Kidney (tissue), 14 donors: ENCODE data around the gene GTF3C2. TPM values are rescaled to one million over a fixed set of nuclear protein-coding genes. Genes with fewer than 3 reads are reported as not detected.

Experiments
- DNase-seq, 5 donors: peaks; one replicate each; pipeline ENCODE4 v3.0.0-alpha.2; 2013 to 2020
- FAIRE-seq: peaks from 2 replicates; lab custom pipeline; 2012; peaks lifted over from hg19 to GRCh38; lab: Jason Lieb, UNC
- H3K27ac ChIP-seq, 2 donors: one replicate each; pipeline ENCODE4 v1.7.0; 2013; ENCODE audit warnings: low read depth in 2 of 2, low read length in 2 of 2, inconsistent platforms in 1 of 2
- H3K27me3 ChIP-seq: one replicate; pipeline ENCODE4 v1.7.1; 2013; ENCODE audit warnings: low read length, inconsistent platforms; ENCODE audit not compliant: control insufficient read depth, insufficient read depth
- H3K36me3 ChIP-seq, 3 donors: one replicate each; pipeline versions ENCODE4 v1.7.0 to v1.7.1; 2013; ENCODE audit warnings: low read length in 3 of 3, control low read depth in 1 of 3, inconsistent platforms in 1 of 3; ENCODE audit not compliant: insufficient read depth in 3 of 3, control insufficient read depth in 2 of 3
- H3K4me1 ChIP-seq, 3 donors: one replicate each; pipeline versions ENCODE4 v1.7.0 to v1.7.1; 2013; ENCODE audit warnings: low read length in 3 of 3, inconsistent platforms in 1 of 3, low read depth in 1 of 3; ENCODE audit not compliant: control insufficient read depth in 2 of 3, insufficient read depth in 2 of 3
- H3K4me3 ChIP-seq, 3 donors: one replicate each; pipeline versions ENCODE4 v1.7.0 to v1.8.1; 2013; ENCODE audit warnings: low read length in 3 of 3, control low read depth in 1 of 3, inconsistent platforms in 1 of 3
- H3K9ac ChIP-seq, 3 donors: one replicate each; pipeline versions ENCODE4 v1.7.0 to v1.7.1; 2013; ENCODE audit warnings: low read length in 3 of 3, control low read depth in 1 of 3, inconsistent platforms in 1 of 3
- H3K9me3 ChIP-seq, 3 donors: one replicate each; pipeline versions ENCODE4 v1.7.0 to v1.7.1; 2013; ENCODE audit warnings: low read length in 3 of 3, control low read depth in 1 of 3, inconsistent platforms in 1 of 3; ENCODE audit not compliant: control insufficient read depth in 2 of 3, insufficient read depth in 1 of 3
- intact Hi-C: fragments of 100-400 bp; cut with DNase I; formaldehyde crosslinking; loops from one replicate; pipeline ENCODE4 v1.11.1; 2022
- polyA plus RNA-seq: library from polyadenylated mRNA; stranded (reverse); fragments of 350-450 nt; fragmentation: Illumina TruSeq; extraction: RNeasy Lipid Tissue Mini Kit (QIAGEN cat#74804); gene quantifications from one replicate; pipeline ENCODE4 v1.2.3, GENCODE V29; 2014; ENCODE audit warnings: low read depth, low replicate concordance; ENCODE audit not compliant: insufficient read depth
- total RNA-seq: library from RNA; stranded (reverse); fragmentation: NEBNext Ultra II Directional; extraction: Animal tissue kit (Norgen Biotek cat#: 25700); gene quantifications from one replicate; pipeline ENCODE4 v1.2.1, GENCODE V29; 2021
- TF ChIP-seq, protein P1 (sequence below): IDR thresholded peaks from 3 replicates; pipeline ENCODE4 v1.5.1; 2012; ENCODE audit warnings: mild to moderate bottlenecking, moderate library complexity, borderline replicate concordance; ENCODE audit not compliant: insufficient read depth; ENCODE audit errors: extremely low read depth
- donor health status: control.
- donor health status: control.
- donor health status: control.
- donor health status: control.
- donor health status: control.
- donor health status: DM: yes; HTN: yes; CAD: no.
- donor health status: Normal renal cell carcinoma (clear cell type).

GTF3C2 gene
- total and polyA plus RNA-seq, 2 donors from 2014 or later: 38.3 to 59.3 TPM

DNA sequence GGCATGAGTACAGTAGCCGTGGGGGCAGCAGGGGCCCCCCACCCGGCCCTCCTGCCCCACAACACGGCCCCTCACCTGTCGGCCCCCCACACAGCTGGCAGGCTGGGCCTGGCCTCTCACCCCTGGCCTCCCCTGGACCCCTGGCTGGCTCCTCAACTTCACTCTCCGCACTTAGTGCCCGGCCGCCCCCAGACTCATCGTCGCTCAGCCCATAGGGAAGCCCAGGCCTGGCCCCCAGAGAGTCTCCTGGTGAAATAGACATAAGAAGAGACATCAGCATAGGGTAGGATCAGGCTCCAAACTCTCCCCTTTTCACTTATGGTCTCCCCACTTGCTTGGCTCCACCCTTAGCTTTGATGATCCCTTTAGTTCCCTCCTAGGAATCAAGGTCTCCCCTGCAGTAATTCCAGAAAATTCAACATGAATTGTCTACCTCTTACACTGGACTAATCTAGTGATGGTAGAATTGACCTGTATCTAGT, 22.3 kb upstream of the GTF3C2 start:
- peak overlapping the region in 1 of 3 donors; percentile 85 for H3K4me3 ChIP-seq
- H3K9ac ChIP-seq: peak overlapping the region in 1 of 3 donors; percentile 96
- no peak overlapping the region for H3K27ac ChIP-seq
- H3K36me3 ChIP-seq: peaks cover 3 to 50% (median 34%) of the 10 kb centered on the region in 3 donors
- H3K4me1 ChIP-seq: peaks cover 3 to 15% (median 14%) of the 10 kb centered on the region in 3 donors
- DNase-seq (no peak), FAIRE-seq (no peak)
- H3K9me3 ChIP-seq: no peaks in the 10 kb centered on the region
- intact Hi-C loops: no loop called here
- H3K27me3 ChIP-seq: no peaks in the 10 kb centered on the region
- TF ChIP-seq, protein P1, sequence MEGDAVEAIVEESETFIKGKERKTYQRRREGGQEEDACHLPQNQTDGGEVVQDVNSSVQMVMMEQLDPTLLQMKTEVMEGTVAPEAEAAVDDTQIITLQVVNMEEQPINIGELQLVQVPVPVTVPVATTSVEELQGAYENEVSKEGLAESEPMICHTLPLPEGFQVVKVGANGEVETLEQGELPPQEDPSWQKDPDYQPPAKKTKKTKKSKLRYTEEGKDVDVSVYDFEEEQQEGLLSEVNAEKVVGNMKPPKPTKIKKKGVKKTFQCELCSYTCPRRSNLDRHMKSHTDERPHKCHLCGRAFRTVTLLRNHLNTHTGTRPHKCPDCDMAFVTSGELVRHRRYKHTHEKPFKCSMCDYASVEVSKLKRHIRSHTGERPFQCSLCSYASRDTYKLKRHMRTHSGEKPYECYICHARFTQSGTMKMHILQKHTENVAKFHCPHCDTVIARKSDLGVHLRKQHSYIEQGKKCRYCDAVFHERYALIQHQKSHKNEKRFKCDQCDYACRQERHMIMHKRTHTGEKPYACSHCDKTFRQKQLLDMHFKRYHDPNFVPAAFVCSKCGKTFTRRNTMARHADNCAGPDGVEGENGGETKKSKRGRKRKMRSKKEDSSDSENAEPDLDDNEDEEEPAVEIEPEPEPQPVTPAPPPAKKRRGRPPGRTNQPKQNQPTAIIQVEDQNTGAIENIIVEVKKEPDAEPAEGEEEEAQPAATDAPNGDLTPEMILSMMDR: no peak

DNA sequence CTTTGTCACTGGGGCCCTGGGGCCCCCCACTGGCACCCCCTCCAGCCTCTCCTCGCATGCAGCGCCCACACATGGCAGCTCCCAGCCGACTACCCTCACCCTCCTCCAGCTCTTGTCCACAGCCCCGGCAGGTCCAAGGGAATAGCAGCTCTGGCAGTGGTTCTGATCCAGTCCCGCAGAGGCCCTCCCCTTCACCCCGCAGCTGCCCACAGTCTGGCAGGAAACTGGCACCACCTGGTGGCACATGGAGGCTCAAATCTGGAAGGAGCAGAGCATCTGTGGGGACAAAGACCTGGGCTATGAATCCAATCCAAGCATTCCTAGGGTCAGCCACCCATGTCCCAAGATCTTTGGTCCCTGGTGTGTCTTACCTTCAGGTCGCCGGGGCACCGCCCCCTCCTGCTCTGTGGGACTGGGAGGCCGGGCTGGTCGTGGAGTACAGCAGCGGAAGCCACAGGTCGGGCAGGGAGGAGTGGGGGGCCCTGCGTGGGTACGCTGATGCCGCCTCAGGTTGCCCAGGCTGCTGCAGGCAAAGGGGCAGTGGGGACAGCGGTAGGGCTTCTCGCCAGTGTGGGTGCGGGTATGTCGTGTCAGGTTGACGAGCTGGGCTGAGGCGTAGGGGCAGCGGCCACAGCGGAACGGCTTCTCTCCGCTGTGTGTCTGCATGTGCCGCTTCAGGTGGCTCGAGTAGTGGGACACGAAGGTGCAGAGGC, 21.7 kb upstream of the GTF3C2 start:
- FAIRE-seq (no peak), DNase-seq (peak; percentile 58 to 84 (median 80))
- Histone ChIP-seq H3K4me1 (peaks cover 3 to 15% (median 14%) of the 10 kb centered on the region in 3 donors), H3K9me3 (no peaks in the 10 kb centered on the region), H3K36me3 (peaks cover 5 to 49% (median 31%) of the 10 kb centered on the region in 3 donors), H3K9ac (no peak overlapping the region), H3K27ac (no peak overlapping the region), H3K4me3 (peak overlapping the region in 1 of 3 donors; percentile 85), H3K27me3 (no peaks in the 10 kb centered on the region)
- TF ChIP-seq, protein P1: peak; percentile 42
- intact Hi-C loops: no loop called here

DNA sequence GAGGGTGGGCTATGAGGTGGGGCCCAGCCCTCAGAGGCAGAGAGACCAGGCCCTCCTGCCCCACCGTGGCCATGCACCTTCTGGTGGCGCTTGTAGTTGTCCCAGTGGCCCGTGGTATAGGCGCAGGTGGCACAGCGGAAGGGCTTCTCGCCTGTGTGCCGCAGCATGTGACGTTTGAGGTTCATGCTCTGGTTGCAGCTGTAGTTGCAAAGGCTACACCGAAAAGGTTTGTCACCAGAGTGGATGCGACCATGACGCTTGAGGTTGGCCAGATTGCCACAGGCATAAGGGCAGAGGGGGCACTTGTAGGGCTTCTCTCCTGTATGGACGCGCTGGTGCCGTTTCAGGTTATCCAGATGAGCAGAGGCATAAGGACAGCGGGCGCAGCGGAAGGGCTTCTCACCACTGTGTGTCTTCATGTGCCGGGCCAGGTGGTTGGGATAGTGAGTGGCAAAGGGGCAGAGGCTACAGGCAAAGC, 21.1 kb upstream of the GTF3C2 start:
- no peak overlapping the region for H3K27ac ChIP-seq
- intact Hi-C loops: no loop called here
- peaks cover 5 to 46% (median 29%) of the 10 kb centered on the region in 3 donors for H3K36me3 ChIP-seq
- H3K9ac ChIP-seq: no peak overlapping the region
- DNase-seq (peak in 1 of 5 donors; percentile 74), FAIRE-seq (no peak)
- peaks cover 3 to 15% (median 14%) of the 10 kb centered on the region in 3 donors for H3K4me1 ChIP-seq
- H3K9me3 ChIP-seq: no peaks in the 10 kb centered on the region
- TF ChIP-seq, protein P1: no peak
- no peaks in the 10 kb centered on the region for H3K27me3 ChIP-seq
- no peak overlapping the region for H3K4me3 ChIP-seq
